Left lung (tissue), 10 donors: ENCODE results near the gene PPP2R5D. TPM values are rescaled to one million over a fixed set of nuclear protein-coding genes. Genes with fewer than 3 reads are reported as not detected.

Experiments
- ATAC-seq: fragments of 200-7000 bp; cut with Tn5 transposase; one replicate; pipeline ENCODE4 v1.9.1; 2020; ENCODE audit warnings: moderate library complexity
- DNase-seq, 4 donors: peaks; one replicate each; pipeline ENCODE4 v3.0.0-alpha.2; 2013 to 2020
- H3K27ac ChIP-seq, 2 donors: fragments of 200-600 bp; sonication (generic) in 1 of 2; one replicate each; pipeline versions ENCODE4 v1.5.0 to v1.8.0; 2020 to 2021
- H3K27me3 ChIP-seq, 2 donors: fragments of 200-600 bp; sonication (generic) in 1 of 2; one replicate each; pipeline versions ENCODE4 v1.5.0 to v1.8.0; 2020 to 2021
- H3K36me3 ChIP-seq, 2 donors: fragments of 200-600 bp; sonication (generic) in 1 of 2; one replicate each; pipeline versions ENCODE4 v1.5.0 to v1.8.0; 2020 to 2021
- H3K4me1 ChIP-seq, 2 donors: fragments of 200-600 bp; one replicate each; pipeline ENCODE4 v1.8.0; 2021
- H3K4me3 ChIP-seq, 2 donors: fragments of 200-600 bp; sonication (generic) in 1 of 2; one replicate each; pipeline versions ENCODE4 v1.5.0 to v1.8.0; 2020 to 2021; ENCODE audit warnings: mild to moderate bottlenecking in 1 of 2
- H3K9me3 ChIP-seq, 2 donors: fragments of 200-600 bp; sonication (generic) in 1 of 2; one replicate each; pipeline versions ENCODE4 v1.5.0 to v1.8.0; 2020 to 2021
- CTCF ChIP-seq, 2 donors: fragments of 200-600 bp; sonication (generic) in 1 of 2; IDR thresholded peaks; one replicate each; pipeline versions ENCODE4 v1.5.0 to v1.8.0; 2021; ENCODE audit warnings: antibody characterized with exemption in 2 of 2
- intact Hi-C, 2 donors: fragments of 100-400 bp; cut with DNase I; formaldehyde crosslinking; loops; one replicate each; pipeline versions ENCODE4 v1.11.2 to v1.14.2; 2022
- polyA plus RNA-seq, 6 donors: library from polyadenylated mRNA; unstranded; fragments of 120-200 nt; gene quantifications; one replicate each; pipeline ENCODE4 v1.2.1, GENCODE V29; 2013; ENCODE audit not compliant: insufficient read length in 6 of 6
- total RNA-seq, 2 donors: library from RNA; stranded (reverse); fragmentation: NEBNext Ultra II Directional; extraction: Animal tissue kit (Norgen Biotek cat#: 25700); gene quantifications; one replicate each; pipeline ENCODE4 v1.2.1, GENCODE V29; 2021
- donor health status: DM: no; HTN: yes; CAD: no.
- donor health status: DM: no; HTN: no; CAD: no.

Gene PPP2R5D
- total and polyA plus RNA-seq, 8 donors, result 30.0 to 76.3 (median 62.3) TPM

DNA sequence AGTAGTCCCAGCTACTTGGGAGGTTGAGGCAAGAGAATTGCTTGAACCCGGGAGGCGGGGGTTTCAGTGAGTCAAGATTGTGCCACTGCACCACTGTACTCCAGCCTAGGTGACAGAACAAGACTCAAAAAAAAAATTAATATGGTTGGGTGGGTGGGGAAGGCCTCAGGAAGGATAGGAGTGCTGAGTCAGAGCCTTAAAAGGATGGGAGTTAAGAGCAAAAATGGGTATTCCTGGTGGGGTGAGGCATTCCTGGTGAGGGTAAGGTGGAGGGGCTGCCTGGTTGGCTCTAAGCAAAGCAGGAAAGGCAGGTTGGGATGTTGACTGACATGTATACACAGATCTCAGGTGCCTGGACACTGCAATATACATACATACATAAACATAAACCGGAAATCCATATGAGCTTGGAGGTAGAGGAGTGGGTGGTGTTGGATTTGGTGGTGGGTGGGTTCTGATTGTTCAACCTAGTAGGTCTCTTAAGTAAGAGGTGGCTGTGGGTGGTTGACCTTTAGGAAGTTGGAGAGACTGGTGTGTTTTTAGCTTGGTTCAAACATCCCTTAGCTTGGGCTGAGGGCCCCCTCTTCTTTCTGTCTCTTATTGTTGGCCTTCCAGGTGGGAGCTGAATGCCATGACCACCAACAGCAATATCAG lies 35.8 kb downstream of the PPP2R5D start:
- H3K27ac ChIP-seq, result no peak overlapping the region
- no peak for ATAC-seq

DNA sequence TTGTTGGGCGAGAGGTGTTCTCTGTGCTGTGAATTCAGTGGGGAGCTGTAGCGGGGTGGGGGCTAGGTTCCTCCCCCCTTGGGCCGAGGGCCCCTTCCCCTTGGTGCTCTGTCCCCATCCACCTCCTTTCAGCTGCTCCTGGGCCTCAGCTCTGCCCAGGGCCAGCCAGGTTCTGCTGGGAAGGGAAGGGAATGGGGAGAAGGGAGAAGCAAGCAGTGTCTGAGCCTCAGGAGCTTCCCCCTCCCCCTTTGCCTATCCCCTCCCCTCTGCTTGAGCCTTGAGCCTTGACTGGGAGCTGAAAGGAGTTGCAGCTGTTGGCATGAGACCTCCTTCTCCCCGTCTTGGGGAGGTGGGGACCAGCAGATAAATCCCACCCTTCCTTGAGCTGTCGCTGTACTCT lies 36.5 kb downstream of the PPP2R5D start:
- ATAC-seq, result peak; percentile 26
- H3K4me3 ChIP-seq, result peak overlapping the region; percentile 88 to 93
- intact Hi-C loops, result no loop called here
- no peaks in the 10 kb centered on the region for H3K9me3 ChIP-seq
- TF ChIP-seq CTCF (IDR thresholded peaks at IDR 0.05), result no peak
- H3K27me3 ChIP-seq, result no peaks in the 10 kb centered on the region
- H3K36me3 ChIP-seq, result peaks cover 0 to 48% of the 10 kb centered on the region in 2 donors
- peak in 1 of 4 donors; percentile 54 for DNase-seq
- peak overlapping the region; percentile 81 to 89 for H3K27ac ChIP-seq
- H3K4me1 ChIP-seq, result peaks cover 0 to 48% of the 10 kb centered on the region in 2 donors

More for the DNA sequence above, 35.8 kb downstream of the PPP2R5D start:
- DNase-seq, result no peak
- intact Hi-C loops, result no loop called here
- H3K27me3 ChIP-seq, result no peaks in the 10 kb centered on the region
- H3K4me1 ChIP-seq, result peaks cover 6 to 55% of the 10 kb centered on the region in 2 donors
- H3K4me3 ChIP-seq, result no peak overlapping the region
- H3K36me3 ChIP-seq, result peaks cover 0 to 41% of the 10 kb centered on the region in 2 donors
- no peak for TF ChIP-seq CTCF (IDR thresholded peaks at IDR 0.05)
- H3K9me3 ChIP-seq, result no peaks in the 10 kb centered on the region

- DNase-seq, result peak; percentile 75 to 97 (median 81)
- peaks cover 0 to 42% of the 10 kb centered on the region in 2 donors for H3K4me1 ChIP-seq
- intact Hi-C loops, result no loop called here
- H3K4me3 ChIP-seq, result peak within 1 kb of the TSS; percentile 88 to 93
- no peaks in the 10 kb centered on the region for H3K27me3 ChIP-seq
- peak within 1 kb of the TSS; percentile 81 to 89 for H3K27ac ChIP-seq
- no peak for TF ChIP-seq CTCF (IDR thresholded peaks at IDR 0.05)
- peak; percentile 95 for ATAC-seq
- H3K36me3 ChIP-seq, result peaks cover 0 to 54% of the 10 kb centered on the region in 2 donors
- H3K9me3 ChIP-seq, result no peaks in the 10 kb centered on the region
These were observed 37.1 kb downstream of the PPP2R5D start, which contains the start of gene RRP36 for GRCh38 chr6:43021270-43022047. Gene RRP36, plus strand, starts transcription at chr6:43021623. Its CDS starts 32 bp downstream, at chr6:43021655.

DNA sequence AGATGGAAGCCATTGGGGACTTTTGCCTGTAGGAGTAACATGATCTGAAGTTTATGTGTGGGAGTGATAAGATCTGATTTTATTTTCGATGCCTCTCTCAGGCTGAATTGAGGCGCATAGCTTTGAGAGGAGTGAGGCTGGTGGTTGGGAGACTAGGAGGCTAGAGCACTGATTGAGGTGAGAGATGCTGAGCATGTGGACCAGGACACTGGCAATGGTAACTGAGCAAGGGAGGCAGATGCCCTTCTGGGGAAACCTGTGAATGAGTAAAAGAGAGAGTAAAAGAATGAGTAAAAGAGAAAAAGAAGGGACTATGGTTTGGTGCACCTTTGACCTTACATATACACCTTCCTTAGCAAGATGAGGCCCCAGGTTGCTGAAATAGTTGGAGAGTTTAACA lies 40.1 kb downstream of the PPP2R5D start:
- Histone ChIP-seq H3K4me3 (no peak overlapping the region), H3K4me1 (peaks cover 0 to 29% of the 10 kb centered on the region in 2 donors), H3K9me3 (no peaks in the 10 kb centered on the region), H3K27ac (no peak overlapping the region), H3K27me3 (no peaks in the 10 kb centered on the region), H3K36me3 (peaks cover 0 to 60% of the 10 kb centered on the region in 2 donors)
- no peak for ATAC-seq
- no peak for DNase-seq
- intact Hi-C loops, result no loop called here
- TF ChIP-seq CTCF (IDR thresholded peaks at IDR 0.05), result no peak

DNA sequence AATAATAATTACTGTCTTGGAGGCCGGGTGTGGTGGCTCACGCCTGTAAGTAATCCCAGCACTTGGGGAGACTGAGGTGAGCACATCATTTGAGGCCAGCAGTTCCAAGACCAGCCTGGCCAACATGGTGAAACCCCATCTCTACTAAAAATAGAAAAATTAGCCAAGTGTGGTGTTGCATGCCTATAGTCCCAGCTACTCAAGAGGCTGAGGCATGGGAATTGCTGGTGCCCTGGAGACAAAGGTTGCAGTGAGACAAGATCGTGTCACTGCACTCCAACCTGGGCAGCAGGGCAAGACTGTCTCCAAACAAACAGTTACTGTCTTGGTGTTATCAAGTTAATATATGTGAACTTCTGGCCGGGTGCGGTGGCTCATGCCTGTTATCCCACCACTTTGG lies 42.0 kb downstream of the PPP2R5D start:
- peaks cover 0 to 74% of the 10 kb centered on the region in 2 donors for H3K36me3 ChIP-seq
- DNase-seq (no peak), ATAC-seq (no peak)
- H3K27ac ChIP-seq, result no peak overlapping the region
- H3K4me1 ChIP-seq, result peaks cover 0 to 20% of the 10 kb centered on the region in 2 donors
- intact Hi-C loops, result no loop called here
- no peak overlapping the region for H3K4me3 ChIP-seq
- TF ChIP-seq CTCF (IDR thresholded peaks at IDR 0.05), result no peak
- H3K27me3 ChIP-seq, result no peaks in the 10 kb centered on the region
- H3K9me3 ChIP-seq, result no peaks in the 10 kb centered on the region
